NCI-H2107 treated with DMSO at 0.1 percent for 48 hours (cell line): ENCODE data around the gene OLFM1.

ENCODE experiments used
- DNase-seq: peaks from one replicate; lab custom pipeline; 2025; ENCODE audit not compliant: unreplicated experiment; lab: John Stamatoyannopoulos, UW

Gene OLFM1

GRCh38 chr9:135076143-135076875 lies 11.2 kb upstream of the OLFM1 start:
- no peak for DNase-seq

- DNase-seq: no peak
These were observed 10.5 kb upstream of the OLFM1 start for GRCh38 chr9:135076876-135077430.

- no peak for DNase-seq
These were observed 9.8 kb upstream of the OLFM1 start for GRCh38 chr9:135077497-135078200.

- DNase-seq: no peak
These were observed 9.1 kb upstream of the OLFM1 start for GRCh38 chr9:135078361-135078821.

GRCh38 chr9:135079018-135079417 lies 8.4 kb upstream of the OLFM1 start:
- no peak for DNase-seq

GRCh38 chr9:135079676-135080075 lies 7.8 kb upstream of the OLFM1 start:
- no peak for DNase-seq

GRCh38 chr9:135080286-135081263 lies 6.9 kb upstream of the OLFM1 start:
- DNase-seq: no peak

GRCh38 chr9:135081264-135081660 lies 6.2 kb upstream of the OLFM1 start:
- DNase-seq: no peak

- DNase-seq: no peak
These were observed 5.7 kb upstream of the OLFM1 start for GRCh38 chr9:135081731-135082130.

GRCh38 chr9:135082536-135082935 lies 4.9 kb upstream of the OLFM1 start:
- DNase-seq: no peak

GRCh38 chr9:135083241-135083810 lies 4.1 kb upstream of the OLFM1 start:
- DNase-seq: no peak

- DNase-seq: no peak
These were observed 3.6 kb upstream of the OLFM1 start for GRCh38 chr9:135083831-135084230.

GRCh38 chr9:135084262-135084661 lies 3.2 kb upstream of the OLFM1 start:
- DNase-seq: no peak

- DNase-seq: no peak
These were observed 2.3 kb upstream of the OLFM1 start for GRCh38 chr9:135084881-135085760.

GRCh38 chr9:135085830-135086546 lies 1.5 kb upstream of the OLFM1 start:
- peak; percentile 1 for DNase-seq

- DNase-seq: no peak
These were observed 625 bp upstream of the OLFM1 start for GRCh38 chr9:135086597-135087488.

- no peak for DNase-seq
These were observed 455 bp downstream of the OLFM1 start for GRCh38 chr9:135087899-135088347.
